GM18868 (cell line): ENCODE data around the gene EPB42.
"Not testable (repeated sequence)": the region's sequence is repeated elsewhere in the genome, so short reads cannot be mapped to it uniquely, and the experiment has no call there.

Experiments
- ATAC-seq: cut with Tn5 transposase; IDR thresholded peaks from one replicate; pipeline ENCODE4 v1.9.1; 2021; ENCODE audit warnings: mild to moderate bottlenecking, moderate library complexity; ENCODE audit not compliant: unreplicated experiment

The EPB42 gene

GRCh38 chr15:43189296-43189695 is 31.5 kb downstream of the EPB42 start:
- no peak for ATAC-seq

GRCh38 chr15:43187544-43188155 is 33.2 kb downstream of the EPB42 start:
- ATAC-seq: no peak

GRCh38 chr15:43186003-43186353 is 34.8 kb downstream of the EPB42 start:
- peak; percentile 17 for ATAC-seq

GRCh38 chr15:43185157-43186002 is 35.4 kb downstream of the EPB42 start, which contains the start of gene CCNDBP1:
CCNDBP1 (plus strand) TSS chr15:43185403; CDS start chr15:43185499, 96 bp downstream.
- peak; percentile 96 for ATAC-seq

DNA sequence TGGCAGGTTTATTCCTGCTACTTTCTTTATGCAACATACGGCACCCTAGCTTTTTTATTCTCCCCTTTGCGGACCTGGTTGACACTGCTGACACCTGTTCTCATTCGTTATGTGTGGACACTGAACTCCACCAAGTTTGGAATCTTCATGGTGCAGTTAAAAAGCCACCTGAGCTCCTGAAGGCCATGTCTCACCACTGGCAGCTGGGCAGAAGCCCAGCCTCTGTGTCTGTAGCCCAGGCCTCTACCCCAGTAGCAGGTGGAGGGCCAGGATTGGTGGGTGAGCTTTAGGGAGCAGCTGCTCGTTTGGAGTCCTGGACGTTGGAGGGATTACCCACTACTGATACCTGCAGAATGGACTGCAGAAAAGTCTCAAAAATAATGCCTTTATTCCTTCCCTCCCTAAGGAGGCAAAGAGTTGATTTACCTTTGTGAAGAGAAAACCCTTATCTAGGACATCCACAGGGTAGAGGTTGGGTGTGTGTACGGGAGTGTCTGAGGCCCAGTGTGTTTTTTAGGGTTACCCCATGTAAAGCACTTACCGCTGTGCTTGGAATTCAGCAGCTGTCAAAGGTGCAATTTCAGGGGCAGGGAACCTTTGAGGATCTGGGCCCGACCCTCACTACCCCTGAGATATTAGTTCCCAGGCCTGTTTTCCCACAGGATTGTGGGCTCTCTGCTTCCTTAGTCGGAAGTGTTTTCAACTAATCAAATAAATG is 36.3 kb downstream of the EPB42 start:
- ATAC-seq: no peak

GRCh38 chr15:43183270-43183669 is 37.5 kb downstream of the EPB42 start:
- ATAC-seq: no peak

- ATAC-seq: not testable (repeated sequence)
These were observed 43.7 kb downstream of the EPB42 start for GRCh38 chr15:43177147-43177546.

DNA sequence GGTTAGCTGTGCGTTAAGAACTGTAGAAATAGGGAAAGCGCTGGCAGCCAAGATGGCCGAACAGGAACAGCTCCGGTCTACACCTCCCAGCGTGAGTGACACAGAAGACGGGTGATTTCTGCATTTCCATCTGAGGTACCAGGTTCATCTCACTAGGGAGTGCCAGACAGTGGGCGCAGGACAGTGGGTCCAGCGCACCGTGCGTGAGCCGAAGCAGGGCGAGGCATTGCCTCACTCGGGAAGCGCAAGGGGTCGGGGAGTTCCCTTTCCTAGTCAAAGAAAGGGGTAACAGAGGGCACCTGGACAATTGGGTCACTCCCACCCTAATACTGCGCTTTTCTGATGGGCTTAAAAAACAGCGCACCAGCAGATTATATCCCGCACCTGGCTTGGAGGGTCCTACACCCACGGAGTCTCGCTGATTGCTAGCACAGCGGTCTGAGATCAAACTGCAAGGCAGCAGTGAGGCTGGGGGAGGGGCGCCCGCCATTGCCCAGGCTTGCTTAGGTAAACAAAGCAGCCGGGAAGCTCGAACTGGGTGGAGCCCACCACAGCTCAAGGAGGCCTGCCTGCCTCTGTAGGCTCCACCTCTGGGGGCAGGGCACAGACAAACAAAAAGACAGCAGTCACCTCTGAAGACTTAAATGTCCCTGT is 45.0 kb downstream of the EPB42 start:
- ATAC-seq: not testable (repeated sequence)

GRCh38 chr15:43169888-43170287 is 50.9 kb downstream of the EPB42 start:
- ATAC-seq: no peak

DNA sequence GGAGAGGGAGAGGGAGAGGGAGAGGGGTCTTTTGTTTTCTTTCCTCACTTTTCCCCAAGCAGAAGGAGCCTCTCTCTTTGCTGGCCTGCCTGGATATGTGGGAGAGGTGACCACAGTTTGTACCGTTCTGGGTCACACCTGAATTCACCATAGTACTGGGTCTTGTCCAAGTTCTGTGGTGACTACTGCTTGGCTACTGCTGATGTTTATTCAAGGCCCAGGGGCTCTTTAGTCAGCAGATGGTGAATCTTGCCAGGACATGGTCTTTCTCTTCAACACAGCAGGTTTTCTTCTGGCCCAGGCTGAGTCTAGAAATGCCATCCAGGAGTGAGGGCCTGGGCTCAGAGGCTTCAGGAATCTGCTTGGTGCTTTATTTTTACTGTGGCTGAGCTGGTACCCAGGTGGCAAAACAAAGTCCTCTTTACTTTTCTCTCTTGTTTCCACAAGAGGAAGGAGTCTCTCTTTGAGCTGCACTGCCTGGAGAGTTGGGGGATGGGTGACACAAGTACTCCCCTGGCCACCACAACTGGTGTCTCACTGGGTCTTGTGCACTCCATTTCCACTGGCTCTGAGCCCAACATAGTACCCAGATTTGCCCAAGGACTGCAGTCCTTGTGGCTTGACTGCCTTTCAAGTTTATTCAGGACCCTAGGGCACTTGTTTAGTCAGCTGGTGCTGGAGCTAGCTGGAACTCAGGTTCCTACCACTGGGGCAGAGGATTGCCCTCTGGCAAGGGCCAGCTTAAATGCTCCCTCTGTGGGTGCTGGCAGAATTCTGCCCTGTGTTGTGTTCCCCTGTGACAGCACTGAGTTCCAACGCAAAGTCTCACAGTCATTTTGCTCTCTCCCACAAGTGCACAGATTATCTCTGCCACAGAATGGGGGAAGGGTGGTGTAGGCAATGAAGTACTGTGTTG is 52.4 kb downstream of the EPB42 start:
- ATAC-seq: no peak

DNA sequence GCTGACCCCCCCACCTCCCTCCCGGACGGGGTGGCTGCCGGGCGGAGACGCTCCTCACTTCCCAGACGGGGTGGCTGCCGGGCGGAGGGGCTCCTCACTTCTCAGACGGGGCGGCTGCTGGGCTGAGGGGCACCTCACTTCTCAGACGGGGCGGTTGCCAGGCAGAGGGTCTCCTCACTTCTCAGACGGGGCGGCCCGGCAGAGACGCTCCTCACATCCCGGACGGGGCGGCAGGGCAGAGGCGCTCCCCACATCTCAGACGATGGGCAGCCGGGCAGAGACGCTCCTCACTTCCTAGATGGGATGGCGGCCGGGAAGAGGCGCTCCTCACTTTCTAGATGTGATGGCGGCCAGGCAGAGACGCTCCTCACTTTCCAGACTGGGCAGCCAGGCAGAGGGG is 53.6 kb downstream of the EPB42 start:
- ATAC-seq: not testable (repeated sequence)

GRCh38 chr15:43165801-43166325 is 55.0 kb downstream of the EPB42 start:
- no peak for ATAC-seq

GRCh38 chr15:43153269-43153668 is 67.5 kb downstream of the EPB42 start:
- no peak for ATAC-seq

GRCh38 chr15:43151688-43152087 is 69.1 kb downstream of the EPB42 start:
- ATAC-seq: no peak

DNA sequence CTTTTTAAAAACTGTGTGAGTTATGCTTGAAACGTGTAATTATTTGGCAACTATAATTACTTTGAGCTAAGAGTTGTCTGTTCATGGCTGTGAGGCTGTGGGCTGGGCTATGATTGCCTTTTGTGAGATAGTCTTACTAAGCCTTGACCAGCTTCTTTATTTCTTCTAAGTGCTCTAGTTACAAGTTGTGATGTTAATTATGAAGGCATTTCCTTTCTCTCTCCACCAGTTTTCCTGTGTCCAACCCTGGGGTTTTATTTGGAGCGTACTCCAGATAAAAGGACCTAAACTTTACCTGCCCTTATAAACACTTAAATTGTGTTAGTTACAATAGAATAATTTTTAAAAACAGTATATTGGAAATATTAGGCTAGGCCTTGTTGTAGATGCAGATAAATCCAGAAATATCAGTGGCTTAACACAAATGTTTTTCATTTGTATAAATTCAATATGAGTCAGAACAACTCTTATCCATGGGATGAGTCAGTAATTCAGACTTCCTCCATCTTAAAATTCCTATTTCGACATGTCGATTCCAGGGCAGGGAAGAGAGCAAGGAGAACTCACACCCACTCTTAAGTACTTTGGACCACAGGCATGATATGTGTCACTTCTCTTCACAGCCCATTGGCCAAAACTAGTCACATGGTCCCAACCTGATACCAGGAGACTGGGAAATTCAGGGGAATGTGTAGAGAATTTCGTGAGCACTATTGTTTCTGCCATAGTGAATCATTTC is 70.5 kb downstream of the EPB42 start:
- ATAC-seq: no peak
